Peyer's patch (tissue), 4 donors: ENCODE results near the gene INPPL1. TPM values are rescaled to one million over a fixed set of nuclear protein-coding genes. Genes with fewer than 3 reads are reported as not detected.
"Not testable (repeated sequence)": the region's sequence is repeated elsewhere in the genome, so short reads cannot be mapped to it uniquely, and the experiment has no call there.

Experiments
- DNase-seq, 3 donors: peaks; one replicate each; pipeline ENCODE4 v3.0.0-alpha.2; 2017 to 2019
- H3K27ac ChIP-seq, 4 donors: fragments of 200-600 bp; sonication (generic); one replicate each; pipeline ENCODE4 v1.5.1; 2016 to 2019
- H3K27me3 ChIP-seq, 2 donors: fragments of 200-600 bp; sonication (generic); one replicate each; pipeline ENCODE4 v1.5.1; 2019
- H3K36me3 ChIP-seq, 3 donors: fragments of 200-600 bp; sonication (generic); one replicate each; pipeline ENCODE4 v1.5.1; 2016 to 2019
- H3K4me1 ChIP-seq, 4 donors: fragments of 200-600 bp; sonication (generic); one replicate each; pipeline ENCODE4 v1.5.1; 2016 to 2019
- H3K4me3 ChIP-seq, 4 donors: fragments of 200-600 bp; sonication (generic); 1 replicate in 3 of 4; 2 replicates in 1 of 4; pipeline ENCODE4 v1.5.1; 2016 to 2019; ENCODE audit warnings: mild to moderate bottlenecking in 1 of 4
- H3K9me3 ChIP-seq, 4 donors: fragments of 200-600 bp; sonication (generic); one replicate each; pipeline ENCODE4 v1.5.1; 2016 to 2019; ENCODE audit warnings: mild to moderate bottlenecking in 1 of 4
- CTCF ChIP-seq, 6 experiments: fragments of 450-650 bp in 4 of 6; fragments of 200-600 bp in 2 of 6; sonication (generic) in 1 of 6; IDR thresholded peaks; one replicate each; pipeline ENCODE4 v1.5.1; 2017 to 2019; ENCODE audit warnings: antibody characterized with exemption in 6 of 6, mild to moderate bottlenecking in 3 of 6, moderate library complexity in 1 of 6
- POLR2A ChIP-seq, 2 donors: fragments of 450-650 bp; IDR thresholded peaks; one replicate each; pipeline ENCODE4 v1.5.1; 2017; ENCODE audit warnings: antibody characterized with exemption in 2 of 2, mild to moderate bottlenecking in 2 of 2, moderate library complexity in 2 of 2
- total RNA-seq, 4 donors: library from RNA; depleted of rRNA; stranded (reverse); fragments of >200 nt; gene quantifications; one replicate each; pipeline ENCODE4 v1.1.0, GENCODE V29; 2016

Gene INPPL1
- total RNA-seq, 4 donors from 2014 or later: 106 to 198 (median 179) TPM

GRCh38 chr11:72259490-72259889, 34.9 kb downstream of the INPPL1 start:
- H3K36me3 ChIP-seq: no peaks in the 10 kb centered on the region
- H3K27ac ChIP-seq: no peak overlapping the region
- no peaks in the 10 kb centered on the region for H3K27me3 ChIP-seq
- H3K4me1 ChIP-seq: no peaks in the 10 kb centered on the region
- TF ChIP-seq CTCF (IDR thresholded peaks at IDR 0.05): no peak
- no peak for TF ChIP-seq POLR2A (IDR thresholded peaks at IDR 0.05)
- no peak for DNase-seq
- H3K9me3 ChIP-seq: no peaks in the 10 kb centered on the region
- H3K4me3 ChIP-seq: no peak overlapping the region

- H3K4me1 ChIP-seq: no peaks in the 10 kb centered on the region
- no peaks in the 10 kb centered on the region for H3K9me3 ChIP-seq
- H3K36me3 ChIP-seq: no peaks in the 10 kb centered on the region
- H3K27ac ChIP-seq: no peak overlapping the region
- DNase-seq: no peak
- TF ChIP-seq POLR2A (IDR thresholded peaks at IDR 0.05) (no peak), CTCF (IDR thresholded peaks at IDR 0.05) (no peak)
- no peaks in the 10 kb centered on the region for H3K27me3 ChIP-seq
- H3K4me3 ChIP-seq: no peak overlapping the region
Measured at GRCh38 chr11:72260574-72260973, 36.0 kb downstream of the INPPL1 start.

GRCh38 chr11:72263361-72263760, 38.8 kb downstream of the INPPL1 start:
- H3K4me3 ChIP-seq: no peak overlapping the region
- no peaks in the 10 kb centered on the region for H3K27me3 ChIP-seq
- no peaks in the 10 kb centered on the region for H3K36me3 ChIP-seq
- H3K9me3 ChIP-seq: no peaks in the 10 kb centered on the region
- H3K27ac ChIP-seq: no peak overlapping the region
- DNase-seq: no peak
- H3K4me1 ChIP-seq: no peaks in the 10 kb centered on the region
- TF ChIP-seq CTCF (IDR thresholded peaks at IDR 0.05) (no peak), POLR2A (IDR thresholded peaks at IDR 0.05) (no peak)

- no peaks in the 10 kb centered on the region for H3K36me3 ChIP-seq
- no peak for TF ChIP-seq CTCF (IDR thresholded peaks at IDR 0.05)
- H3K4me3 ChIP-seq: no peak overlapping the region
- no peak overlapping the region for H3K27ac ChIP-seq
- no peaks in the 10 kb centered on the region for H3K27me3 ChIP-seq
- H3K9me3 ChIP-seq: no peaks in the 10 kb centered on the region
- no peaks in the 10 kb centered on the region for H3K4me1 ChIP-seq
- no peak for DNase-seq
Measured at GRCh38 chr11:72265951-72266350, 41.4 kb downstream of the INPPL1 start.

GRCh38 chr11:72266960-72267359, 42.4 kb downstream of the INPPL1 start:
- H3K4me1 ChIP-seq, DNase-seq, H3K4me3 ChIP-seq, H3K9me3 ChIP-seq, H3K27ac ChIP-seq, H3K36me3 ChIP-seq, H3K27me3 ChIP-seq: not testable (repeated sequence)

- Histone ChIP-seq H3K4me1 (no peaks in the 10 kb centered on the region), H3K27me3 (no peaks in the 10 kb centered on the region), H3K27ac (no peak overlapping the region), H3K4me3 (no peak overlapping the region), H3K9me3 (no peaks in the 10 kb centered on the region), H3K36me3 (no peaks in the 10 kb centered on the region)
- TF ChIP-seq CTCF (IDR thresholded peaks at IDR 0.05) (no peak), POLR2A (IDR thresholded peaks at IDR 0.05) (no peak)
- DNase-seq: no peak
Measured at GRCh38 chr11:72267956-72268617, 43.5 kb downstream of the INPPL1 start.
